Fibroblast of the aortic adventitia (primary cell): Measurements from ENCODE around the gene ADGRG6. TPM values are rescaled to one million over a fixed set of nuclear protein-coding genes. Genes with fewer than 3 reads are reported as not detected.

Experiments used
- DNase-seq: peaks from one replicate; pipeline ENCODE4 v3.0.0-alpha.2; 2010; ENCODE audit warnings: low read depth
- H3K4me3 ChIP-seq: 2 replicates; pipeline ENCODE4 v1.5.1; 2011; ENCODE audit warnings: low read depth, mild to moderate bottlenecking, control low read depth, low read length, moderate library complexity
- total RNA-seq: library from RNA; depleted of rRNA; stranded (reverse); fragments of >200 nt; gene quantifications from 2 replicates; pipeline ENCODE4 v1.2.3, GENCODE V29; 2012; ENCODE audit warnings: low replicate concordance
- TF ChIP-seq, protein P1 (sequence below): IDR thresholded peaks from 2 replicates; pipeline ENCODE4 v1.5.1; 2011; ENCODE audit warnings: mild to moderate bottlenecking, low read length, control low read depth, inconsistent platforms; ENCODE audit not compliant: insufficient read depth

The ADGRG6 gene
- total RNA-seq, 1 donor = 1.7 TPM

DNA sequence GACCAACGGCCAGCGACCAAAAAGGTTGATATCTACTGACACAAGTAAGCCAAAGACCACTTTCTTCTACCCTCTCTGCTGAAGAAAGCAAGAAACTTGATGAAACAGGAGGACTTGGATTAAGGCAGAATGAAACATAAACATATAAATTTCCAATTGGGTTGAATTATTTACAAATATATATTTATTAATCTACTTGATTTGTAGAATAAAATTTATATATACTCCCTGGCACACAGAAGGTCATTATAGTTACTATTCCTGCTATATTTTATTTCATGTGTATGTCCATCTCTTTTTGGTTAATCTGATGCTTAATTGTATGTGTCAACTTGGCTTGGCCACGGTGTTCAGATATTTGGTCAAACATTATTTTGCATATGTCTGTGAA, 4.2 kb upstream of the ADGRG6 start:
- DNase-seq = no peak
- no peak overlapping the region for H3K4me3 ChIP-seq
- TF ChIP-seq, protein P1, sequence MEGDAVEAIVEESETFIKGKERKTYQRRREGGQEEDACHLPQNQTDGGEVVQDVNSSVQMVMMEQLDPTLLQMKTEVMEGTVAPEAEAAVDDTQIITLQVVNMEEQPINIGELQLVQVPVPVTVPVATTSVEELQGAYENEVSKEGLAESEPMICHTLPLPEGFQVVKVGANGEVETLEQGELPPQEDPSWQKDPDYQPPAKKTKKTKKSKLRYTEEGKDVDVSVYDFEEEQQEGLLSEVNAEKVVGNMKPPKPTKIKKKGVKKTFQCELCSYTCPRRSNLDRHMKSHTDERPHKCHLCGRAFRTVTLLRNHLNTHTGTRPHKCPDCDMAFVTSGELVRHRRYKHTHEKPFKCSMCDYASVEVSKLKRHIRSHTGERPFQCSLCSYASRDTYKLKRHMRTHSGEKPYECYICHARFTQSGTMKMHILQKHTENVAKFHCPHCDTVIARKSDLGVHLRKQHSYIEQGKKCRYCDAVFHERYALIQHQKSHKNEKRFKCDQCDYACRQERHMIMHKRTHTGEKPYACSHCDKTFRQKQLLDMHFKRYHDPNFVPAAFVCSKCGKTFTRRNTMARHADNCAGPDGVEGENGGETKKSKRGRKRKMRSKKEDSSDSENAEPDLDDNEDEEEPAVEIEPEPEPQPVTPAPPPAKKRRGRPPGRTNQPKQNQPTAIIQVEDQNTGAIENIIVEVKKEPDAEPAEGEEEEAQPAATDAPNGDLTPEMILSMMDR = no peak

DNA sequence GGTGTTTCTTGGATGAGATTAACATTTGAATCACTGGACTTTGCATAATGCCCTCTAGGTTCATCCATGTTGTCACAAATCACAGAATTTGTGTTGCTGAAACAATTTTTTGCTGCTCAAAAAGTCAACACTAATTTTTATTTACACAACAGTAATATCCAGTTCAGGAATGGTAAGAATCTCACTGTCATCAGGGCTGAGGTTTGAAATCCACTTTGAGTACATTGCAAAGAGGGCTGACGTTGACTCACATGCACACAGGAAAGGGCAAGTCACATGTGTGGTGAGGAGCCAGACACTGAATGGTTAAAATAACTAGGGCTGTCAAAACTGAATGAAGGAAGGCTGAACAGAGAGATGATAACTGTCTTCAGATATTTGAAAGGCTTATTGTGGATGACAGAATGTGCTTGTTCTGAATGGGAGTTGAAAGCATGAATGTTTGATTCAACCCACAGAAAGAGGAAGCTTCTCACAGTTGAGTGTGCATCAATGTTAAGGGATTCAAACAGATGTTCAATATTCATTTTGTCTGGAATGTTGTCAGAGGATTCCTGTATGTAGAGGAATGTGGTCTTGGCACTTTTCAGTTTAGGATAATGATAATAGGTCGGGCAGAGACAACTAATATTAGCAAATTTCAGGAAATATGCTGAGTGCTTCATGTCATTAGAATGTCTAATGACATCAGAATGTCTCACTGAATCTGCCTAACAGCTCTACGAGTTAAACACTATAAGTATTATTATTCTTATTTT, 3.6 kb upstream of the ADGRG6 start:
- H3K4me3 ChIP-seq = no peak overlapping the region
- DNase-seq = peak; percentile 67
- TF ChIP-seq, protein P1 = no peak

DNA sequence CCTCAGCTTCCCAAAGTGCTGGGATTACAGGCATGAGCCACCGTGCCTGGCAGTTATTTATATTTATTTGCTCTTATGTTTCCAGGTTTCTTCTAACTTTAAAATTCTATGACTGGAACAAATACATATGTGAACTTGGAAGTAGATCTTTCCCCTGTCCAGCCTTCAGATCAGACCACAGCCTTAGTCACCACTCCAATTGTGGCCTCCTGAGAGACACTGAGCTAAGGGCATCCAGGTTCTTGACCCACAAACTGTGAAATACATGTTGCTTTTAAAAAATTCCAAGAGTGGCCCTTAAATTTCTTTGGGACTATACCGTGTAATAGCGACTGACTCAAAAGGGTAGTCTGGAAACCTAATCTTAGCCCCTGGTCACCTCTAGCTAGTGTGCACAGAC, 1.5 kb upstream of the ADGRG6 start:
- H3K4me3 ChIP-seq = no peak overlapping the region
- TF ChIP-seq, protein P1 = no peak
- no peak for DNase-seq

DNA sequence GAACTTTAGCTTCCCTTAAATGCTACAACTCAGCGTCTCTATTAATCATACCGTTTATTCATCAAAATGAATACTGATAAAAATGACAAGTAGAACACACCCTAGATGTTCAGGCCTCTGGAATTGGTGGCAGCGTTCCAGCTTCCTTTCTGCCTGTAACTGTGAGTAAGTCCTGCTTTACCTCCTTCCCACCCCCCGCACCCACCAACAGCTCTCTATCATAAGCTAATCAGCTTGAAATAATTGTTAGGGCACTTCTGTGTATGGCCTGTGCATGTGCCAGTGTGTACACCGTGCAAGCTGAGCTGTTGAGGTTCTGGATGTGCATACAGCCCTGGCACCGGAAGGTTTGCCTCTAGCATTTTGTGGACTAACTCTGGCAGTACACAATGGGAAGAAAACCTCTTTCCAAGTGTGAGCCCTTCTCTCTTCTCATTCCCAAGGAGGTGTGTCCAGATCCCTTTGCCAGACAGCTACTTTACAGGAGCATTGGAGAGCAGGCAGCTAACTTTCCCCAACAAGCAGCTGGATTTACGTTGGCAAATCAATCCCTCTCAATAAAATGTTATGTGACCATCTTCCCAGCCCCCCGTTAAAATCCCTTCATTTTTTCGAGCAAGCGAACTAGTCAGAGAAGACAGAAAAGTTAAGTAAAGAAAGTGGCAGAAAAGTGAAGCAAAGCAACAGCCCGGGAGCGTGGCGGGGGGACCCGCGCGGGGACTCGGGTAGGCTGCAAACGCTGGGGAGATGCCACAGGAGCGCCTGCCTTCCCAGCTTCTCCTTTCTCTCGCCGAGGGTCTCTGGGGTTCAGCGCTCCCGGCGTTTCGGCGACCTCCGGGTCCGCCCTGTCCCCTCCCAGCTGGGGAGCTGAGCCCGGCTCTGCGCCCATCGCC, 803 bp upstream of the ADGRG6 start:
- TF ChIP-seq, protein P1 = no peak
- peak; percentile 82 for DNase-seq
- peak overlapping the region; percentile 69 for H3K4me3 ChIP-seq

DNA sequence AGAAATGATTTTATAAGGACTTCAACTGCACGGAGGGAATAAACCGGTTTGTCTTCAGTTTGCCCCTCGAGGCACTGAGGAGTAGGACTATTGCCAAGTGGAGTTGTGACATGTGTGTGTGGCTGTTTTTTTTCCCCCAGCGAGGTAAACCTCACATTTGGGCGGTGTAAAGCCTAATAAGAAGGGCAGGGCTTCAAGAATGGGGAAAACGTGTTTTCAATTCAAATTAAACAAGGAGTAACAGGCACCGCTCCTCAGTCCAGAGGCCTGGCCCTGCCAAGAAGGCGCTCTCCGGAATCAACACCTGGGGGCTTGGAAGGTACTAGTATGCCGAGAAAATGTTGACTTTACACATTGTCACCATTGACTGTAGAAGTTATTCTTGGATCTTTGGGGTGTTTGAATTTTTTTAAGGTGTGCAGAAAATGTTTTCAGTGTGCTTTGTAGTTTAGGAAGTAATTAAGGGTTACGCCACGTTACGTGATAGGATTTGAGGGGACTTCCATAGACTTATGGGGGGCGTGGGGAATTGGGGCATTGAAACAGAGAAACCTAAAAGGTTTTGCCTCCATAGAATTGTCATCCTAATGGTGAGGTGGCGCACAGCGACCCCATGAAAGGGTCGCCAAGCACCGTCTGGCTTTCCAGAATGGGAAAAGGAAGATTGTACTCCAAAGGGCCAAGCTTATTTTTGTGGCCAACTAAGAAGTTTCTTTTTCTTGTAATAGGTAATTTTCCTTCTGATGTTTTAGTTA, 791 bp downstream of the ADGRG6 start:
- no peak for DNase-seq
- H3K4me3 ChIP-seq = peak overlapping the region; percentile 69
- TF ChIP-seq, protein P1 = no peak

DNA sequence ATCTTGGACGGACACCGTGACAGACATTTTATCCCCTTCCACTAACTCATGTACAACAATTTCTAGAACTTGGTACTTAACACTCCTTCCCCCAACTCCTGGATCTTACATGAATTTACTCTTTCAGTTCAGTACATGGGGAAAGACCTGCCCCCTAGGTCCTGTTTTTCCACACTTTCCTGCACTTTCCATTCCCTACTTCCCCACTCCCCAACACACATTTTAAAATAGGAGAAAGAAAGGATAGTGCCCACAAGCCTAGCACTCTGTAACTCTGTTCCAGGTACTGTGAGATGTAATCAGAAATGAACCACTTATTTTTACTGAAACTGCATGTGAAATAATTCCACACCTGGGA, 1.3 kb downstream of the ADGRG6 start:
- no peak for DNase-seq
- TF ChIP-seq, protein P1 = no peak
- H3K4me3 ChIP-seq = no peak overlapping the region
